GM12875 (cell line): ENCODE measurements around the gene CCDC187.

Source experiments
- H3K4me3 ChIP-seq: one replicate; pipeline ENCODE4 v1.5.1; 2011; ENCODE audit warnings: low read depth, low read length, control low read depth
- TF ChIP-seq, protein P1 (sequence below): IDR thresholded peaks from 2 replicates; pipeline ENCODE4 v1.5.1; 2011; ENCODE audit warnings: low read depth, mild to moderate bottlenecking, control low read depth, inconsistent platforms, low read length, moderate library complexity, borderline replicate concordance; ENCODE audit not compliant: insufficient read depth

Gene CCDC187

GRCh38 chr9:136343121-136343883, 39.4 kb upstream of the CCDC187 start:
- no peak overlapping the region for H3K4me3 ChIP-seq
- TF ChIP-seq, protein P1, sequence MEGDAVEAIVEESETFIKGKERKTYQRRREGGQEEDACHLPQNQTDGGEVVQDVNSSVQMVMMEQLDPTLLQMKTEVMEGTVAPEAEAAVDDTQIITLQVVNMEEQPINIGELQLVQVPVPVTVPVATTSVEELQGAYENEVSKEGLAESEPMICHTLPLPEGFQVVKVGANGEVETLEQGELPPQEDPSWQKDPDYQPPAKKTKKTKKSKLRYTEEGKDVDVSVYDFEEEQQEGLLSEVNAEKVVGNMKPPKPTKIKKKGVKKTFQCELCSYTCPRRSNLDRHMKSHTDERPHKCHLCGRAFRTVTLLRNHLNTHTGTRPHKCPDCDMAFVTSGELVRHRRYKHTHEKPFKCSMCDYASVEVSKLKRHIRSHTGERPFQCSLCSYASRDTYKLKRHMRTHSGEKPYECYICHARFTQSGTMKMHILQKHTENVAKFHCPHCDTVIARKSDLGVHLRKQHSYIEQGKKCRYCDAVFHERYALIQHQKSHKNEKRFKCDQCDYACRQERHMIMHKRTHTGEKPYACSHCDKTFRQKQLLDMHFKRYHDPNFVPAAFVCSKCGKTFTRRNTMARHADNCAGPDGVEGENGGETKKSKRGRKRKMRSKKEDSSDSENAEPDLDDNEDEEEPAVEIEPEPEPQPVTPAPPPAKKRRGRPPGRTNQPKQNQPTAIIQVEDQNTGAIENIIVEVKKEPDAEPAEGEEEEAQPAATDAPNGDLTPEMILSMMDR = no peak

DNA sequence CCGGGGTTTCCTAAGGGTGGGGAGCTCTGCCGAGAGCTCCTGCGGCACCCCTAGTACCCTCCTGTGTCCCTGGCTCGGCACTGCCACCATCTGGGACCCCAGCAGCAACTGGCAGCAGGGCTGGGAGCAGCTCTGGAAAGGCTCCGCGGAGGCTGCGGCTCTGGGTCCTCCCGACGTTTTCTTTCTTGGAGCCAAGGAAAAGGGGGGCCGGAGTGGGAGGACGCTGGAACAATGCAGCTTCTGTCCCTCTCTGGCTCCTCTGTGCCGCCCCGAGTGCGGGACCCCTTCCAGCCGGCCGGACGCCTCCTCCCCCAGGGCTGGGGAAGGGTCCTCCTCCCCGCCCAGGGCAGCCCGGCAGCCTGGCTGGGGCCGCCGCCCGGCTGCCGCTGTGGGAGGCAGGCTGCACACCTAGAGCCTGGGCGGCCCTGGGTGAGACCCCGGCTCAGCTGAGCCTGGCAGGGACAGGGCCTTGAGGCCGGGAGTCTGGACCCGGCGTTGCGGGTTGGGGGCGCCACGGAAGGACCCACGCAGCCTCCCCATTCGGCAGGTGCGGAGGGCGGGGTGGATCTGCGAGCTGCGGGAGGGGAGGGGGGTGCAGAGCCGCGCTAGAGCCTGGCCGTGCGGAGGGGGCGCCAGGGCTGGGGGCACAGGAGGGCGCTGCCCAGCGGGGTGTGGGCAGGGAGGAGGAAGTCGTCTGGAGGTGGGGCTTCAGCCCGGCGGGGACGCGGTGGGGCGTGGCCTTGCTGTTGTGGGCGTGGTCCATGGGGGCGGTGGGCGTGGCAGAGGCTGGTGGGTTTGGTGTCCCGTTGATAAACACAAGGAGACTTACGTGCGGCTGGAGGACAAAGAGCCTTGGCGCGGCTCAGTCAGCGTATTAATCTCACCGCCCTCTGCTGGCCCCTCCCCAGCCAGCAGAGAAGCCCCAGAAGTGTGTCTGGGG, 38.6 kb upstream of the CCDC187 start:
- TF ChIP-seq, protein P1 = no peak
- no peak overlapping the region for H3K4me3 ChIP-seq

GRCh38 chr9:136341769-136342168, 37.9 kb upstream of the CCDC187 start:
- no peak overlapping the region for H3K4me3 ChIP-seq
- TF ChIP-seq, protein P1 = no peak

- TF ChIP-seq, protein P1 = no peak
- H3K4me3 ChIP-seq = no peak overlapping the region
Measured at GRCh38 chr9:136341042-136341655, 37.3 kb upstream of the CCDC187 start.

DNA sequence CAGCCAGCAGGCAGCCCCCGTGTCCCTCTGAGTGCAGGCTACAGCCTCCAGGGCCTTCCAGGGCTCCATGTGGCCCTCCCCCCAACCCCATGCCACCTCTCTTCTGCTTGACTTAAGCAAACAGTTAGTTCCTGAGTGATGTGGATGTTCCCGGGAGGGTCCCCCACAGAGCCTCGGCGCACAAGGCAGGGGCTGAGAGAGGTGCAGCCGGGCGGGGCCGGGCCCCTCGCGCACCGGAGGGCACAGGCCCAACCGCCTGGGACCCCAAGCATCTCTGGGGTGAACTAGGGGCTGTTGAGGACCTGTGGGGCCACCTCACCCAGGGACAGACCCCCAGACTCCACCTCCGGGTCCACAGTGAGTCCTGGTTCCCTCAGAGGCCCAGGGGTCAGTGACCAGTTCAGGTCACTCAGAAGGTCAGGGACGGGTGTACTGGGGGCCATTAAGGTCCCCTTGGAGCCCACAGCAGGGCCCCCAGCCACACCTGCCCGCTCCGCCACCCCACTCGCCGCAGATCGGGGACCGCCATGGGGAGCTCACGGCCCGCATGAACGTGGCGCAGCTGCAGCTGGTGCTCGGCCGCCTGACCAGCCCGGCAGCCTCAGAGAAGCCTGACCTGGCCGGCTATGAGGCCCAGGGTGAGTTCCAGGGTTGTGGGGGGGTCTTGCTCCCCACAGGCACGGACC, 36.6 kb upstream of the CCDC187 start:
- TF ChIP-seq, protein P1 = no peak
- H3K4me3 ChIP-seq = no peak overlapping the region

DNA sequence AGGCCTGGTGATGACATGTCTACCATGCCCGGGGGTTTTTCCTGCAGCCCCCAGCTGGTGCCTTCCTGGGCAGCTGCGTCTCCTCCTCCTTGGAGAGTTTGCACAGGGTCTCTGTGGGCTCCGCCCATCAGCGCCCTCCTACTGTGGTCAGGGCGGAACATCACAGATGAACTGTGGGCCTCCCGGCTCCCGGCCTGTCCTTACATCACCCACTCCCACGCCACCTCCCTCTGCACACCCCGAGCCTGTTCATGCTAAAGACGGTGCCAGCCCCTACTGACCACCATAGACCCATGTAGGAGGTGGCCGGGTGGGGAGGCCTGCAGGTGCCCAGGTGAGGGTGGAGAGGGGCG, 36.0 kb upstream of the CCDC187 start:
- TF ChIP-seq, protein P1 = no peak
- H3K4me3 ChIP-seq = no peak overlapping the region
